ENCODE data around the gene PRDX5. TPM values are rescaled to one million over a fixed set of nuclear protein-coding genes. Genes with fewer than 3 reads are reported as not detected.
A peak's percentile ranks its signal among the peaks of the same experiment; 100 is the strongest.
"Not testable (repeated sequence)": the region's sequence is repeated elsewhere in the genome, so short reads cannot be mapped to it uniquely, and the experiment has no call there.

PRDX5 gene
- total RNA-seq, 1 experiment from 2014 or later, result 267 TPM

- Histone ChIP-seq H3K4me1 (ENCODE audit: control insufficient read depth in 1 of 2, insufficient read depth in 2 of 2, low read length in 2 of 2) (peaks cover 15 to 43% of the 10 kb centered on the region in 2 experiments), H3K9ac (ENCODE audit: low read length) (peak overlapping the region; percentile 89), H3K27ac (ENCODE audit: low read depth, low read length) (peak overlapping the region; percentile 83), H3K36me3 (ENCODE audit: control insufficient read depth in 1 of 2, insufficient read depth in 2 of 2, low read length in 2 of 2) (peaks cover 5 to 23% of the 10 kb centered on the region in 2 experiments; a peak in 2 of 4 replicates), H3K4me3 (replicated peaks in 1 of 2; ENCODE audit: low read depth in 1 of 2, low read length in 2 of 2) (peak overlapping the region; percentile 80 to 84), H3K79me2 (ENCODE audit: insufficient read depth, low read length) (peaks cover 40% of the 10 kb centered on the region), H3K4me2 (ENCODE audit: low read length) (peak overlapping the region; percentile 77)
- intact Hi-C loops (cut with micrococcal nuclease); H2AFZ ChIP-seq (ENCODE audit: low read depth, low read length, poor library complexity, severe bottlenecking); ATAC-seq; H3K9me3 ChIP-seq (ENCODE audit: control insufficient read depth in 1 of 2, insufficient read depth in 1 of 2, low read depth in 1 of 2, low read length in 2 of 2); H3K9me2 ChIP-seq (ENCODE audit: insufficient read depth); H4K20me1 ChIP-seq (ENCODE audit: insufficient read depth); BruUV-seq (replicated peaks); DNase-seq (ENCODE audit: low read depth, low spot score); H3K27me3 ChIP-seq (ENCODE audit: insufficient read depth, low read length): not testable (repeated sequence)
- TF ChIP-seq POLR2AphosphoS5 (IDR thresholded peaks at IDR 0.05; ENCODE audit: low read depth, low read length), result peak; percentile 11
- RAD21 ChIA-PET (ENCODE audit: low non-redundant PET in 1 of 2, low total read pairs in 2 of 2, uncharacterized antibody in 2 of 2, unreplicated experiment in 2 of 2), result interaction anchor here (0.7 to 2.6 kb wide), 3 partner anchors 39 to 41 kb away, joined by 3 to 29 read pairs (median 5); no protein-coding TSS in a partner anchor
- POLR2A ChIA-PET, result interaction anchor here (2.1 to 3.0 kb wide), 2 partner anchors 17 to 39 kb away, joined by 18 to 77 read pairs; no protein-coding TSS in a partner anchor
- CTCF ChIA-PET, result interaction anchor here (3.2 to 3.7 kb wide), 2 partner anchors 27 to 40 kb away, joined by 27 to 92 read pairs; no protein-coding TSS in a partner anchor
Observed at GRCh38 chr11:64315667-64316526, 2.0 kb upstream of the PRDX5 start.

GRCh38 chr11:64316672-64317324 is 1.1 kb upstream of the PRDX5 start:
- RAD21 ChIA-PET (ENCODE audit: low non-redundant PET in 1 of 2, low total read pairs in 2 of 2, uncharacterized antibody in 2 of 2, unreplicated experiment in 2 of 2), result interaction anchor here (0.7 to 2.6 kb wide), 6 partner anchors 36 to 45 kb away, joined by 3 to 29 read pairs (median 4); no protein-coding TSS in a partner anchor
- peak; percentile 44 for DNase-seq (ENCODE audit: low read depth, low spot score)

More at GRCh38 chr11:64316672-64317324, 1.1 kb upstream of the PRDX5 start:
- peak overlapping the region; percentile 83 for H3K27ac ChIP-seq (ENCODE audit: low read depth, low read length)
- H3K9ac ChIP-seq (ENCODE audit: low read length), result peak overlapping the region; percentile 89
- H3K9me2 ChIP-seq (ENCODE audit: insufficient read depth), result no peaks in the 10 kb centered on the region
- no peak overlapping the region for H2AFZ ChIP-seq (ENCODE audit: low read depth, low read length, poor library complexity, severe bottlenecking)
- no peaks in the 10 kb centered on the region for H4K20me1 ChIP-seq (ENCODE audit: insufficient read depth)
- no peaks in the 10 kb centered on the region for H3K9me3 ChIP-seq (ENCODE audit: control insufficient read depth in 1 of 2, insufficient read depth in 1 of 2, low read depth in 1 of 2, low read length in 2 of 2)
- H3K4me3 ChIP-seq (replicated peaks in 1 of 2; ENCODE audit: low read depth in 1 of 2, low read length in 2 of 2), result peak overlapping the region; percentile 80 to 84
- peak; percentile 23 for ATAC-seq
- H3K79me2 ChIP-seq (ENCODE audit: insufficient read depth, low read length), result peaks cover 37% of the 10 kb centered on the region
- peak in 2 of 3 experiments; percentile 27 to 34; a peak in 2 of 6 replicates for TF ChIP-seq CTCF (IDR thresholded peaks at IDR 0.05 in 2 of 3, conservative IDR thresholded peaks at IDR 0.05 in 1 of 3; ENCODE audit: borderline replicate concordance in 1 of 3, insufficient read depth in 1 of 3, low read depth in 2 of 3, low read length in 2 of 3)
- TF ChIP-seq POLR2A (IDR thresholded peaks at IDR 0.05; ENCODE audit: borderline replicate concordance, extremely low read depth, insufficient read depth, insufficient read length), result no peak
- 0 out of 2 replicates have a peak, but pooled peaks have one; percentile 22 for TF ChIP-seq ZFX (IDR thresholded peaks at IDR 0.05)
- no peaks in the 10 kb centered on the region for H3K27me3 ChIP-seq (ENCODE audit: insufficient read depth, low read length)
- intact Hi-C loops (cut with micrococcal nuclease), result loop anchor here (1.0 kb wide), 3 partner anchors 15 to 43 kb away; partner anchors contain the start of gene RPS6KA4
- TSS peak; percentile 99 for BruUV-seq (replicated peaks)
- peaks cover 7 to 23% of the 10 kb centered on the region in 2 experiments; a peak in 2 of 4 replicates for H3K36me3 ChIP-seq (ENCODE audit: control insufficient read depth in 1 of 2, insufficient read depth in 2 of 2, low read length in 2 of 2)
- H3K4me2 ChIP-seq (ENCODE audit: low read length), result peak overlapping the region; percentile 77
- CTCF ChIA-PET, result interaction anchor here (0.8 to 3.7 kb wide), 15 partner anchors 10 to 336 kb away, joined by 3 to 92 read pairs (median 6); partner anchors contain the start of genes ESRRA and FKBP2
- POLR2A ChIA-PET, result interaction anchor here (0.8 to 3.0 kb wide), 16 partner anchors 10 to 75 kb away, joined by 3 to 77 read pairs (median 8); partner anchors contain the start of genes CATSPERZ, ESRRA, FKBP2 and PLCB3
- H3K4me1 ChIP-seq (ENCODE audit: control insufficient read depth in 1 of 2, insufficient read depth in 2 of 2, low read length in 2 of 2), result peaks cover 22 to 51% of the 10 kb centered on the region in 2 experiments

Data from HCT116 (cell line).